Neutrophil (primary cell): ENCODE results near the gene CNTNAP2.

Source experiments
- H3K27ac ChIP-seq: fragments of 200-600 bp; sonication (generic); 2 replicates; pipeline ENCODE4 v1.5.1; 2016; ENCODE audit warnings: mild to moderate bottlenecking, moderate library complexity
- H3K27me3 ChIP-seq: fragments of 200-600 bp; sonication (generic); 2 replicates; pipeline ENCODE4 v1.6.0; 2016; ENCODE audit warnings: mild to moderate bottlenecking
- H3K36me3 ChIP-seq: fragments of 200-600 bp; sonication (generic); 2 replicates; pipeline ENCODE4 v1.5.1; 2017
- H3K4me1 ChIP-seq, 2 experiments: fragments of 200-600 bp in 1 of 2; sonication (generic) in 1 of 2; 1 replicate in 1 of 2; 2 replicates in 1 of 2; pipeline versions ENCODE4 v1.5.1 to v1.6.1; 2013 to 2016; ENCODE audit warnings: low read depth in 1 of 2, low read length in 1 of 2, mild to moderate bottlenecking in 1 of 2, moderate library complexity in 1 of 2; ENCODE audit not compliant: control insufficient read depth in 1 of 2, insufficient read depth in 1 of 2
- H3K4me3 ChIP-seq, 2 experiments: fragments of 200-600 bp in 1 of 2; sonication (generic) in 1 of 2; 1 replicate in 1 of 2; 2 replicates in 1 of 2; pipeline ENCODE4 v1.5.1; 2013 to 2016; ENCODE audit warnings: low read depth in 1 of 2, low read length in 1 of 2, mild to moderate bottlenecking in 1 of 2, moderate library complexity in 1 of 2
- H3K9me3 ChIP-seq: fragments of 200-600 bp; sonication (generic); 2 replicates; pipeline ENCODE4 v1.5.1; 2016
- CTCF ChIP-seq: fragments of 200-600 bp; sonication (generic); IDR thresholded peaks from 2 replicates; pipeline ENCODE4 v1.5.1; 2016; ENCODE audit warnings: antibody characterized with exemption

Gene CNTNAP2

GRCh38 chr7:148253629-148254028, 2137.0 kb downstream of the CNTNAP2 start:
- no peaks in the 10 kb centered on the region for H3K36me3 ChIP-seq
- no peak for TF ChIP-seq CTCF
- H3K4me1 ChIP-seq: no peaks in the 10 kb centered on the region
- H3K27me3 ChIP-seq: no peaks in the 10 kb centered on the region
- no peaks in the 10 kb centered on the region for H3K9me3 ChIP-seq
- no peak overlapping the region for H3K27ac ChIP-seq
- no peak overlapping the region for H3K4me3 ChIP-seq

- no peak for TF ChIP-seq CTCF
- no peak overlapping the region for H3K27ac ChIP-seq
- H3K4me1 ChIP-seq: no peaks in the 10 kb centered on the region
- H3K9me3 ChIP-seq: no peaks in the 10 kb centered on the region
- H3K4me3 ChIP-seq: no peak overlapping the region
- no peaks in the 10 kb centered on the region for H3K36me3 ChIP-seq
- H3K27me3 ChIP-seq: no peaks in the 10 kb centered on the region
Measured at GRCh38 chr7:148255333-148255732, 2138.7 kb downstream of the CNTNAP2 start.

- H3K27ac ChIP-seq: no peak overlapping the region
Measured at GRCh38 chr7:148256433-148256832, 2139.8 kb downstream of the CNTNAP2 start.

GRCh38 chr7:148260599-148260998, 2144.0 kb downstream of the CNTNAP2 start:
- Histone ChIP-seq H3K9me3 (no peaks in the 10 kb centered on the region), H3K27ac (no peak overlapping the region), H3K4me1 (no peaks in the 10 kb centered on the region), H3K27me3 (peaks cover 9% of the 10 kb centered on the region), H3K36me3 (no peaks in the 10 kb centered on the region), H3K4me3 (no peak overlapping the region)
- no peak for TF ChIP-seq CTCF

More at GRCh38 chr7:148256433-148256832, 2139.8 kb downstream of the CNTNAP2 start:
- TF ChIP-seq CTCF: no peak
- Histone ChIP-seq H3K9me3 (no peaks in the 10 kb centered on the region), H3K36me3 (no peaks in the 10 kb centered on the region), H3K27me3 (no peaks in the 10 kb centered on the region), H3K4me1 (no peaks in the 10 kb centered on the region), H3K4me3 (no peak overlapping the region)

- H3K27ac ChIP-seq: no peak overlapping the region
- H3K27me3 ChIP-seq: peaks cover 9% of the 10 kb centered on the region
- H3K9me3 ChIP-seq: no peaks in the 10 kb centered on the region
- TF ChIP-seq CTCF: no peak
- no peaks in the 10 kb centered on the region for H3K4me1 ChIP-seq
- H3K36me3 ChIP-seq: no peaks in the 10 kb centered on the region
- H3K4me3 ChIP-seq: no peak overlapping the region
Measured at GRCh38 chr7:148261523-148261922, 2144.9 kb downstream of the CNTNAP2 start.
